Gastroesophageal sphincter (tissue), 4 donors: Measurements from ENCODE around the gene AVPR2. TPM values are rescaled to one million over a fixed set of nuclear protein-coding genes. Genes with fewer than 3 reads are reported as not detected.

ENCODE experiments used
- ATAC-seq: fragments of 150-250 bp; one replicate; pipeline ENCODE4 v1.9.1; 2016; ENCODE audit warnings: mild to moderate bottlenecking, moderate library complexity
- H3K27ac ChIP-seq, 4 donors: fragments of 200-600 bp; sonication (generic) in 3 of 4; 1 replicate in 3 of 4; 2 replicates in 1 of 4; pipeline ENCODE4 v1.5.1; 2016 to 2019
- H3K27me3 ChIP-seq: fragments of 200-600 bp; sonication (generic); one replicate; pipeline ENCODE4 v1.5.1; 2019
- H3K36me3 ChIP-seq, 2 donors: fragments of 200-600 bp; sonication (generic); one replicate each; pipeline ENCODE4 v1.5.1; 2019; ENCODE audit warnings: control low read depth in 1 of 2
- H3K4me1 ChIP-seq, 3 donors: fragments of 200-600 bp; sonication (generic); 1 replicate in 2 of 3; 2 replicates in 1 of 3; pipeline ENCODE4 v1.5.1; 2016 to 2019; ENCODE audit warnings: control low read depth in 2 of 3
- H3K4me3 ChIP-seq, 2 donors: fragments of 200-600 bp; sonication (generic); one replicate each; pipeline ENCODE4 v1.5.1; 2019; ENCODE audit warnings: mild to moderate bottlenecking in 1 of 2, moderate library complexity in 1 of 2
- H3K9me3 ChIP-seq, 3 donors: fragments of 200-600 bp; sonication (generic); one replicate each; pipeline ENCODE4 v1.5.1; 2017 to 2019; ENCODE audit warnings: control low read depth in 2 of 3
- CTCF ChIP-seq, 4 experiments: fragments of 200-600 bp in 2 of 4; fragments of 450-650 bp in 2 of 4; sonication (generic) in 1 of 4; IDR thresholded peaks; one replicate each; pipeline ENCODE4 v1.5.1; 2017 to 2019; ENCODE audit warnings: antibody characterized with exemption in 4 of 4, mild to moderate bottlenecking in 2 of 4, moderate library complexity in 2 of 4
- EP300 ChIP-seq: sonication (generic); formaldehyde crosslinking; IDR thresholded peaks from one replicate; pipeline ENCODE4 v1.6.1; 2017; ENCODE audit warnings: antibody characterized with exemption, mild to moderate bottlenecking
- POLR2A ChIP-seq, 2 donors: fragments of 450-650 bp; IDR thresholded peaks; one replicate each; pipeline ENCODE4 v1.6.1; 2017; ENCODE audit warnings: antibody characterized with exemption in 2 of 2, mild to moderate bottlenecking in 2 of 2, moderate library complexity in 1 of 2
- POLR2AphosphoS5 ChIP-seq: sonication (generic); formaldehyde crosslinking; IDR thresholded peaks from one replicate; pipeline ENCODE4 v1.6.1; 2017; ENCODE audit warnings: antibody characterized with exemption
- WGBS, 2 donors: methylation state at CpG; one replicate each; pipeline ENCODE4 v1.1.5; 2018; ENCODE audit warnings: low coverage in 1 of 2; 5-methylcytosine and 5-hydroxymethylcytosine counted together
- total RNA-seq, 4 donors: library from RNA; depleted of rRNA; stranded (reverse); fragments of >200 nt; gene quantifications; one replicate each; pipeline ENCODE4 v1.1.0, GENCODE V29; 2016

The AVPR2 gene
- total RNA-seq, 4 donors from 2014 or later: 0.81 to 7.9 (median 3.8) TPM

DNA sequence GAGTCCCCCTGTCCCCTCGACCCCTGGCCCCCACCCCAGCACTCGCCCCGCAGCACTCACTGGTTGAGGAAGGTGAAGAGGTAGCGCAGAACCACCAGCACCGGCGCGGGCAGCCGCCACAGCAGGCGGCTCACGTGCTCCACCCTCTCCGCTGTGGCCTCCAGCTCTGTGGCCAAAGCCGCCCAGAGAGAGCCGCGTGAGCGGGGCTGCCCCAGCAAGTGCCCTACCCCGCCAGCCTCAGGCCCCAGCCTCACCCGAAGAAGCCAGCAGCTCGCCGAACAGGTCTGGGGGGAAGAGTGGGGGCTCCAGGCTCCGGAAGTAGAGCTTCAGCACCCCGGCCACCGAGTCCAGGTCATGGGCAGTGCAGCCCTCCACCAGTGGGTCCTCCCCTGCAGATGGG, 6.0 kb downstream of the AVPR2 start:
- Histone ChIP-seq H3K9me3 (no peaks in the 10 kb centered on the region), H3K27ac (no peak overlapping the region), H3K27me3 (no peaks in the 10 kb centered on the region), H3K4me3 (no peak overlapping the region), H3K4me1 (no peaks in the 10 kb centered on the region), H3K36me3 (no peaks in the 10 kb centered on the region)
- TF ChIP-seq POLR2A (IDR thresholded peaks at IDR 0.05): no peak
- no peak for TF ChIP-seq CTCF (IDR thresholded peaks at IDR 0.05)
- TF ChIP-seq POLR2AphosphoS5: no peak
- TF ChIP-seq EP300: no peak
- WGBS, 2 donors: no CpG with 5 or more reads among the region's 22 CpGs
- ATAC-seq: no peak

GRCh38 chrX:153911798-153912197, 7.3 kb downstream of the AVPR2 start:
- no peak overlapping the region for H3K4me3 ChIP-seq
- no peaks in the 10 kb centered on the region for H3K4me1 ChIP-seq
- no peak overlapping the region for H3K27ac ChIP-seq
- no peaks in the 10 kb centered on the region for H3K36me3 ChIP-seq
- 83 to 87% methylated on average over 4 to 5 of the region's 6 CpGs for WGBS, 2 donors
- TF ChIP-seq POLR2A (IDR thresholded peaks at IDR 0.05) (no peak), POLR2AphosphoS5 (no peak)
- no peak for ATAC-seq
- no peaks in the 10 kb centered on the region for H3K27me3 ChIP-seq
- no peaks in the 10 kb centered on the region for H3K9me3 ChIP-seq

DNA sequence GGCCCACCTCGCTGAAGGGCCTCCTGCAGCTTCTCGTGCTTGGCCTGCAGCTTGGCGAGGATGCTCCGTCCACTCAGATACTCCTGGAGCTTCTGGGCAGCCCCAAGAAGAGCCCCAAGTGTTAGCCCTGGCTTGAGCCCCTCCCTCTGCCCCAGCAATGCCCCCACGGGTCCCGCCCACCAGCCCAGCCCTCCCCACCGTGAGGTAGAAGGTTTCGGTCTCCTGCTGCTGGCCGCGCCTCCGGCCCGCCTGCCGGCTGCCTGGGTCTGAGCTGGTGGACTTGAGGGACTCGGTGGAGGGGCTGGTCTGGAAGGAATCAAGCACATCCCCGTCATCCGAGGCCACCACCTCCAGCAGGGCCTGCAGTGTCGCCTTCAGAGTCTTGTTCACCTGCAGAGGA, 8.7 kb downstream of the AVPR2 start:
- Histone ChIP-seq H3K36me3 (no peaks in the 10 kb centered on the region), H3K27ac (no peak overlapping the region), H3K9me3 (no peaks in the 10 kb centered on the region), H3K27me3 (no peaks in the 10 kb centered on the region), H3K4me3 (no peak overlapping the region), H3K4me1 (no peaks in the 10 kb centered on the region)
- ATAC-seq: no peak
- TF ChIP-seq CTCF (IDR thresholded peaks at IDR 0.05) (no peak), POLR2A (IDR thresholded peaks at IDR 0.05) (no peak), EP300 (no peak), POLR2AphosphoS5 (no peak)
- WGBS, 2 donors: no CpG with 5 or more reads among the region's 17 CpGs

GRCh38 chrX:153913701-153914100, 9.2 kb downstream of the AVPR2 start:
- no peak for ATAC-seq
- Histone ChIP-seq H3K27me3 (no peaks in the 10 kb centered on the region), H3K27ac (no peak overlapping the region), H3K4me3 (no peak overlapping the region), H3K4me1 (no peaks in the 10 kb centered on the region), H3K36me3 (no peaks in the 10 kb centered on the region), H3K9me3 (no peaks in the 10 kb centered on the region)
- TF ChIP-seq CTCF (IDR thresholded peaks at IDR 0.05) (no peak), EP300 (no peak), POLR2A (IDR thresholded peaks at IDR 0.05) (no peak), POLR2AphosphoS5 (no peak)
- WGBS, 2 donors: 92% methylated on average over 4 of the region's 17 CpGs; no CpG with 5 or more reads in 1 of the 2 donors

GRCh38 chrX:153917869-153918268, 13.4 kb downstream of the AVPR2 start:
- 83 to 91% methylated on average over 4 of the region's 6 CpGs for WGBS, 2 donors
- Histone ChIP-seq H3K27me3 (no peaks in the 10 kb centered on the region), H3K27ac (no peak overlapping the region), H3K4me3 (no peak overlapping the region), H3K4me1 (peaks cover 0 to 24% (median 4%) of the 10 kb centered on the region in 3 donors), H3K36me3 (no peaks in the 10 kb centered on the region), H3K9me3 (no peaks in the 10 kb centered on the region)
- no peak for ATAC-seq
- no peak for TF ChIP-seq POLR2A (IDR thresholded peaks at IDR 0.05)
- TF ChIP-seq EP300: no peak

- 92% methylated on average over 6 of the region's 13 CpGs; no CpG with 5 or more reads in 1 of the 2 donors for WGBS, 2 donors
- ATAC-seq: no peak
- no peak for TF ChIP-seq POLR2AphosphoS5
- no peak for TF ChIP-seq EP300
- no peak for TF ChIP-seq POLR2A (IDR thresholded peaks at IDR 0.05)
- TF ChIP-seq CTCF (IDR thresholded peaks at IDR 0.05): no peak
These were observed 14.8 kb downstream of the AVPR2 start for GRCh38 chrX:153919281-153919680.

More at GRCh38 chrX:153919281-153919680, 14.8 kb downstream of the AVPR2 start:
- H3K9me3 ChIP-seq: no peaks in the 10 kb centered on the region
- no peak overlapping the region for H3K4me3 ChIP-seq
- H3K27ac ChIP-seq: no peak overlapping the region
- H3K4me1 ChIP-seq: peaks cover 0 to 39% (median 10%) of the 10 kb centered on the region in 3 donors
- no peaks in the 10 kb centered on the region for H3K36me3 ChIP-seq
- H3K27me3 ChIP-seq: no peaks in the 10 kb centered on the region
